MCF 10A (cell line): ENCODE measurements around the gene B4GALT3. TPM values are rescaled to one million over a fixed set of nuclear protein-coding genes. Genes with fewer than 3 reads are reported as not detected.

Experiments
- BruUV-seq: library from RNA; stranded (reverse); fragments of 400-500 nt; replicated peaks from 2 replicates; lab custom pipeline; 2021; lab: Mats Ljungman, UMichigan
- CTCF ChIA-PET: fragments of 300-600 bp; sonication (Branson Sonifier 250); formaldehyde crosslinking; extraction: SDS; loops from one replicate; lab custom pipeline; 2021; ENCODE audit warnings: antibody characterized with exemption, inconsistent platforms; lab: Yijun Ruan, JAX
- POLR2A ChIA-PET: fragments of 300-600, 350-650 bp; sonication (Branson Sonifier 250); formaldehyde crosslinking; extraction: SDS; loops from one replicate; lab custom pipeline; 2020; ENCODE audit warnings: antibody characterized with exemption, inconsistent platforms; lab: Yijun Ruan, JAX
- DNase-seq: peaks from one replicate; pipeline ENCODE4 v3.0.0-alpha.2; 2018; ENCODE audit not compliant: unreplicated experiment
- H3K27ac Mint-ChIP-seq: one replicate; pipeline ENCODE4 v1.8.0; 2022; ENCODE audit warnings: mild to moderate bottlenecking, low read depth, mixed read lengths; ENCODE audit not compliant: unreplicated experiment
- H3K27me3 Mint-ChIP-seq: one replicate; pipeline ENCODE4 v1.8.0; 2022; ENCODE audit warnings: mixed read lengths; ENCODE audit not compliant: insufficient read depth, unreplicated experiment
- H3K36me3 Mint-ChIP-seq: one replicate; pipeline ENCODE4 v1.8.0; 2022; ENCODE audit warnings: mild to moderate bottlenecking, moderate library complexity, mixed read lengths; ENCODE audit not compliant: insufficient read depth, unreplicated experiment
- H3K4me1 Mint-ChIP-seq: one replicate; pipeline ENCODE4 v1.8.0; 2022; ENCODE audit warnings: mixed read lengths; ENCODE audit not compliant: insufficient read depth, unreplicated experiment
- H3K4me3 Mint-ChIP-seq: one replicate; pipeline ENCODE4 v1.8.0; 2022; ENCODE audit warnings: mild to moderate bottlenecking, moderate library complexity, mixed read lengths; ENCODE audit not compliant: unreplicated experiment
- H3K9me3 Mint-ChIP-seq: one replicate; pipeline ENCODE4 v1.8.0; 2022; ENCODE audit warnings: mixed read lengths; ENCODE audit not compliant: unreplicated experiment
- CTCF ChIP-seq: fragments of 200-600 bp; IDR thresholded peaks from one replicate; pipeline ENCODE4 v1.8.0; 2022; ENCODE audit warnings: antibody characterized with exemption, mild to moderate bottlenecking; ENCODE audit not compliant: unreplicated experiment
- intact Hi-C: fragments of 100-400 bp; cut with micrococcal nuclease; formaldehyde crosslinking; loops from 2 replicates; pipeline ENCODE4 v1.14.1; 2022
- total RNA-seq: library from RNA; stranded (reverse); gene quantifications from 2 replicates; pipeline ENCODE4 v1.2.3, GENCODE V29; 2022

B4GALT3 gene
- total RNA-seq, 1 experiment from 2014 or later: 51.7 TPM

GRCh38 chr1:161189036-161189435 is 11.7 kb upstream of the B4GALT3 start:
- no peaks in the 10 kb centered on the region for H3K9me3 Mint-ChIP-seq
- CTCF ChIA-PET: interaction anchor here (0.6 to 1.9 kb wide), 5 partner anchors 8 to 1098 kb away, joined by 3 to 6 read pairs (median 4); partner anchors contain the start of genes NDUFS2 and TOMM40L
- DNase-seq: no peak
- no peaks in the 10 kb centered on the region for H3K27me3 Mint-ChIP-seq
- POLR2A ChIA-PET: interaction anchor here (2.2 kb wide), 1 partner anchor 13 kb away, joined by 11 read pairs; the partner anchor contains the start of gene NDUFS2
- BruUV-seq: no TSS peak
- intact Hi-C loops: no loop called here
- H3K4me3 Mint-ChIP-seq: no peak overlapping the region
- peaks cover 28% of the 10 kb centered on the region for H3K4me1 Mint-ChIP-seq
- TF ChIP-seq CTCF: no peak
- H3K36me3 Mint-ChIP-seq: no peaks in the 10 kb centered on the region
- H3K27ac Mint-ChIP-seq: no peak overlapping the region

GRCh38 chr1:161188381-161188780 is 11.1 kb upstream of the B4GALT3 start:
- H3K27me3 Mint-ChIP-seq: no peaks in the 10 kb centered on the region
- BruUV-seq: no TSS peak

DNA sequence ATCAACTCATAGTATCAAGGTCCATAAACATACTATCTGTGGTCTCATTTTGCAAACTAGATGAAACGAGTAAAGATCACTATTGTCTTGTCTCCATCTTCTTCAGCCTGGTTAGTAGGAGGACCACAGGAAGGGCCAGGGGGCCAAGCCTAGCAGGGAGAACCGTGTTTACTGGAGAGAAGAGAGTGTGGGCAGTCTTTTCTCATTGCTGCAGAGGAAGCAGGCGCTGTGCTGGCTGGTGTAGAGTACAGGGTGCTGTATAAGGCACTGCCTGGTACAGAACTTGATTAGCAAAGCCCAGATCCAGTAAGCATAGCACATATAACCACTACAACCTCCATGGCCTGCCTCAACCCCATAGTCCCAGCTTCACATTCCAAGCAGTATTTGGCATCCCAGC is 10.0 kb upstream of the B4GALT3 start:
- DNase-seq: no peak
- no peak overlapping the region for H3K27ac Mint-ChIP-seq
- no peak overlapping the region for H3K4me3 Mint-ChIP-seq
- no peak for TF ChIP-seq CTCF
- no peaks in the 10 kb centered on the region for H3K27me3 Mint-ChIP-seq
- no peaks in the 10 kb centered on the region for H3K36me3 Mint-ChIP-seq
- no TSS peak for BruUV-seq
- POLR2A ChIA-PET: interaction anchor here (2.2 kb wide), 1 partner anchor 14 kb away, joined by 11 read pairs; the partner anchor contains the start of gene NDUFS2
- no peaks in the 10 kb centered on the region for H3K9me3 Mint-ChIP-seq
- CTCF ChIA-PET: interaction anchor here (0.9 to 1.6 kb wide), 4 partner anchors 36 to 195 kb away, joined by 3 to 10 read pairs (median 4); partner anchors contain the start of gene TOMM40L
- intact Hi-C loops: no loop called here
- H3K4me1 Mint-ChIP-seq: peaks cover 32% of the 10 kb centered on the region

More at GRCh38 chr1:161188381-161188780, 11.1 kb upstream of the B4GALT3 start:
- CTCF ChIA-PET: interaction anchor here (0.6 to 1.9 kb wide), 3 partner anchors 194 to 1098 kb away, joined by 3 to 6 read pairs (median 5); no protein-coding TSS in a partner anchor
- H3K4me3 Mint-ChIP-seq: no peak overlapping the region
- DNase-seq: no peak
- no peaks in the 10 kb centered on the region for H3K36me3 Mint-ChIP-seq
- H3K4me1 Mint-ChIP-seq: peaks cover 28% of the 10 kb centered on the region
- TF ChIP-seq CTCF: no peak
- no peak overlapping the region for H3K27ac Mint-ChIP-seq
- no peaks in the 10 kb centered on the region for H3K9me3 Mint-ChIP-seq
- POLR2A ChIA-PET: interaction anchor here (0.6 to 2.2 kb wide), 2 partner anchors 13 to 83 kb away, joined by 3 to 11 read pairs; partner anchors contain the start of gene NDUFS2
- intact Hi-C loops: no loop called here

DNA sequence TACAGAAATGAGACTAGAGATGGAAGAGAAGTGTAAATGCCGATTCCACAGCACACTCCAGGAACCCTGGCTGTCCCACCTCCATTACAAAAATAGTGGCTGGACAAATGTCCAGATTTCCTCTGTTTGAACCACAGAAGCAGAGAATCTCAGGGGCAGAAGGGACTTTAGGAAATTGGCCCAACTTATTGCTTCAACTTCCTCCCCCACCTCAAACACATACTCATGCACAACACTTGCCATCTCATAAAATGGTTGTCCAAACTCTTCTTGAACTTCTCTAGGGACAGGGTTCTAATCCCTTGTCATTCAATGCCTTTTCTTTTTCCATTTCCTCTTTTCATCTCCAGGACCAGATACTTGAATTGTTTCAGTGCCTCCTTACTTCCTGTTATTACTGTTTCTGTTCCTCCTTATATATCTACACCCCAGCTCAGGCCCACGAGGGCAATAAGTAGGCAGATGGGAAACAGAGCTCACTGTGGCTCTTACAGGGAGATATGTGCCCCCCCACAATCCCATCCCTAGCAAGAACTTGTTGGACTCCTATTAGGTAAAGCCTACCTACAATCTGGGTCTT is 8.5 kb upstream of the B4GALT3 start:
- Mint-ChIP-seq H3K9me3 (no peaks in the 10 kb centered on the region), H3K36me3 (no peaks in the 10 kb centered on the region), H3K4me3 (no peak overlapping the region), H3K27me3 (no peaks in the 10 kb centered on the region), H3K27ac (peak overlapping the region; percentile 36), H3K4me1 (peaks cover 33% of the 10 kb centered on the region)
- intact Hi-C loops: no loop called here
- BruUV-seq: no TSS peak
- DNase-seq: no peak
- POLR2A ChIA-PET: interaction anchor here (0.7 to 1.4 kb wide), 2 partner anchors 20 to 40 kb away, joined by 3 to 4 read pairs; partner anchors contain the start of gene PPOX
- CTCF ChIA-PET: interaction anchor here (0.5 to 1.8 kb wide), 7 partner anchors 13 to 243 kb away, joined by 3 to 10 read pairs (median 3); partner anchors contain the start of genes ADAMTS4 and TOMM40L
- no peak for TF ChIP-seq CTCF
